ENCODE data around the gene HBS1L. TPM values are rescaled to one million over a fixed set of nuclear protein-coding genes. Genes with fewer than 3 reads are reported as not detected.

The HBS1L gene
- total and polyA plus RNA-seq, 9 donors, result 25.4 to 68.1 (median 55.9) TPM

GRCh38 chr6:135088281-135088680 is 33.7 kb upstream of the HBS1L start:
- TF ChIP-seq CTCF (IDR thresholded peaks at IDR 0.05), result no peak
- no peak for TF ChIP-seq POLR2A (IDR thresholded peaks at IDR 0.05)
- no peak for TF ChIP-seq EP300 (IDR thresholded peaks at IDR 0.05)
- H3K9me3 ChIP-seq, result no peaks in the 10 kb centered on the region
- no peaks in the 10 kb centered on the region for H3K36me3 ChIP-seq
- no peaks in the 10 kb centered on the region for H3K27me3 ChIP-seq
- intact Hi-C loops (cut with DNase I), result no loop called here
- 65 to 78% (median 69%) methylated on average over 1 of the region's 1 CpG for WGBS, 3 donors
- DNase-seq, result no peak
- H3K27ac ChIP-seq, result no peak overlapping the region
- H3K4me3 ChIP-seq, result no peak overlapping the region
- H3K4me1 ChIP-seq (ENCODE audit: insufficient read depth), result no peaks in the 10 kb centered on the region

GRCh38 chr6:135087803-135088202 is 33.2 kb upstream of the HBS1L start:
- no peaks in the 10 kb centered on the region for H3K36me3 ChIP-seq
- H3K27ac ChIP-seq, result no peak overlapping the region
- intact Hi-C loops (cut with DNase I), result no loop called here
- TF ChIP-seq POLR2A (IDR thresholded peaks at IDR 0.05) (no peak), EP300 (IDR thresholded peaks at IDR 0.05) (no peak), CTCF (IDR thresholded peaks at IDR 0.05) (no peak)
- H3K9me3 ChIP-seq, result no peaks in the 10 kb centered on the region
- H3K4me1 ChIP-seq (ENCODE audit: insufficient read depth), result no peaks in the 10 kb centered on the region
- 60 to 76% (median 68%) methylated on average over 5 of the region's 5 CpGs for WGBS, 3 donors
- H3K4me3 ChIP-seq, result no peak overlapping the region
- DNase-seq, result no peak
- no peaks in the 10 kb centered on the region for H3K27me3 ChIP-seq

- TF ChIP-seq CTCF (IDR thresholded peaks at IDR 0.05) (no peak), POLR2A (IDR thresholded peaks at IDR 0.05) (no peak), EP300 (IDR thresholded peaks at IDR 0.05) (no peak)
- Histone ChIP-seq H3K4me1 (ENCODE audit: insufficient read depth) (no peaks in the 10 kb centered on the region), H3K27ac (no peak overlapping the region), H3K27me3 (no peaks in the 10 kb centered on the region), H3K36me3 (no peaks in the 10 kb centered on the region), H3K9me3 (no peaks in the 10 kb centered on the region), H3K4me3 (no peak overlapping the region)
- intact Hi-C loops (cut with DNase I), result no loop called here
- 81 to 96% (median 85%) methylated on average over 3 of the region's 3 CpGs for WGBS, 3 donors
- DNase-seq, result no peak
Observed at GRCh38 chr6:135087403-135087802, 32.8 kb upstream of the HBS1L start.

- WGBS, 3 donors, result 61 to 72% (median 69%) methylated on average over 5 of the region's 5 CpGs
- no peaks in the 10 kb centered on the region for H3K27me3 ChIP-seq
- intact Hi-C loops (cut with DNase I), result no loop called here
- no peak overlapping the region for H3K4me3 ChIP-seq
- no peak for DNase-seq
- no peak for TF ChIP-seq CTCF (IDR thresholded peaks at IDR 0.05)
- no peak for TF ChIP-seq POLR2A (IDR thresholded peaks at IDR 0.05)
- TF ChIP-seq EP300 (IDR thresholded peaks at IDR 0.05), result no peak
- H3K27ac ChIP-seq, result no peak overlapping the region
- no peaks in the 10 kb centered on the region for H3K4me1 ChIP-seq (ENCODE audit: insufficient read depth)
- no peaks in the 10 kb centered on the region for H3K9me3 ChIP-seq
- no peaks in the 10 kb centered on the region for H3K36me3 ChIP-seq
Observed at GRCh38 chr6:135086414-135086764, 31.8 kb upstream of the HBS1L start.

Measured in ovary (tissue), 9 donors.